Measurements from ENCODE around the gene TRPM3. TPM values are rescaled to one million over a fixed set of nuclear protein-coding genes. Genes with fewer than 3 reads are reported as not detected.
A peak's percentile ranks its signal among the peaks of the same experiment; 100 is the strongest.

TRPM3 gene
- total RNA-seq, 1 experiment from 2014 or later = not detected

DNA sequence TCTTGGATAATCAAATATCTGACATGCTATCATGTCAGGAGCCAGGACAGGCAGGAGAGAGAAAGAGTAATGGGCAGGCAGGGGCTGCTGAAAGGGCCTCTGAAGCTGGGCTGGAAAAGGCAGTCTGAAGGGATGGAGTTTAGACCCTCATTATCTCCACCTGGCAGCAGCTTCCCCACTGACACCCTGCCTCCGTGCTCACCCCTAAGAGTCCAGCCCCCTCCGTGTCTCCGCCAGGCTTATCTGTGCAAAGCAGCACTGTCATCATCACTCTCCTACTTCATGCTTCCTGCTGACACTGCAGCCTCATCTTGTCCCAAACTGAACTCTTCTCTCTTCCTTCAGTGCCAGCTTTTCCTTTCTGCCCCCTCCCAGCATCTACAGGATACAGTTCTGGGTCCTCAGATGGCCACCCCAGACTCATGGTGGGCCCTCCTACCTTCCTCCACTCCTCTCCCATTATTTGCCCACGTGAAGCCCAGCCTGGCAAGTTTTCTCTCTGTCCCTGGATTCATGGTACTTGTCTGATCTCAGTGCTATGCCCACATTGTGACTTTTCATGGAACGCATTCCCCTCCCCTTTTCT is 636.1 kb downstream of the TRPM3 start:
- DNase-seq (ENCODE audit: low read depth) = no peak

- peak; percentile 76 for DNase-seq (ENCODE audit: low read depth)
Measured at GRCh38 chr9:70484232-70485130, 636.9 kb downstream of the TRPM3 start.

DNA sequence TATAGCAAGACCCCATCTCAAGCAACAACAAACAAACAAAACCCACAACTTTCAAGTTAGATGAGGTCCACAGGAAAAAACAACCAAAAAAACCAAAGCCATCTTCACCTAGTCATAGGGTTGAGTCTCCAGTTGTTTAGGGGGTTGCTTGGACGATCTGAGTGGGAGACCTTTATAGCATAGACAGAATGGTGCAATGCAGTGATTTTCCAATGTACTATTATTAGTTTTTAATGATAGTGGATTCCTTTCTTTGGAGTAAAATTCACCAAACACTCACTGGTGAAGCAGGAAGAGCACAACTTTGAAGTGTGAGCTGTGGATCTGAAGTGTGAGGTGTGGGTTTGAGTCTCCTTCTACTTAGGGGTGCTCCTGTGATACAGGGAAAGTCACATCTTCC is 640.0 kb downstream of the TRPM3 start:
- no peak for DNase-seq (ENCODE audit: low read depth)

DNA sequence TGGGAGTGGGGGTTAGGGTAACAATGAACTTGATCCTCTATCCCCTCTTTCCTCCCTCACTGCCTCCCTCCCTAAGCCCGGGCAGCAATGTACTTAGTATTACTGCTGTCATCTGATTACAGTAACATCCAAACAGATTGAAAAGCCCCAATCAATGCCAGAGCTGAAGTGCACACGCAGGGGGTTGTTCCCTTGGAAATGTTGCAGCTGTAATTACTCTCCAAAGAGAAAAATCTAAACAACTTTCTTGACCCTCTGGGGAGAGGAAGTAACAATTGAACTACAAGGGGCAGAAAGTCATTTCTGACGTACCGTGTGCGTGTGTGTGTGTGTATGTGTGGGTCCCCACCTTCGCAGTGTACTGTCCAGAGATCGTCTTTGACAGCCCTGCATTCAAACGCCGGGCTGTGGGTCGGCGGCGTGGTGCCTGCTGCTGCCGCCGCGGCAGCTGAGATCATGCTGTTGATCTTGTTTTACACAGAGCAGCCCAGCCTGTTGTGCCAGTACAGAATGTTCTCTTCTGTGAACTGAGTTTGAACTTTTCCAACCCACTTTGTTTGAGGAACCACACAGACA is 640.9 kb downstream of the TRPM3 start:
- no peak for DNase-seq (ENCODE audit: low read depth)

GRCh38 chr9:70479880-70480291 is 641.5 kb downstream of the TRPM3 start:
- peak; percentile 53 for DNase-seq (ENCODE audit: low read depth)

All from RPMI7951 (cell line).